Measurements from ENCODE around the gene ZNF587B. TPM values are rescaled to one million over a fixed set of nuclear protein-coding genes. Genes with fewer than 3 reads are reported as not detected.
"Not testable (repeated sequence)": the region's sequence is repeated elsewhere in the genome, so short reads cannot be mapped to it uniquely, and the experiment has no call there.

ZNF587B gene
- total RNA-seq, 1 donor from 2014 or later = 21.6 TPM

- Mint-ChIP-seq H3K4me1 (peaks cover 27% of the 10 kb centered on the region), H3K9me3 (no peaks in the 10 kb centered on the region), H3K36me3 (ENCODE audit: low read depth) (peaks cover 18% of the 10 kb centered on the region), H3K4me3 (peak overlapping the region; percentile 56), H3K27ac (ENCODE audit: unreplicated experiment) (no peak overlapping the region), H3K27me3 (ENCODE audit: low read depth) (no peaks in the 10 kb centered on the region)
- TF ChIP-seq CTCF (conservative IDR thresholded peaks at IDR 0.05) = no peak
- no peak for DNase-seq (ENCODE audit: low read depth, low spot score)
Measured at GRCh38 chr19:57825511-57825910, 4.6 kb upstream of the ZNF587B start.

DNA sequence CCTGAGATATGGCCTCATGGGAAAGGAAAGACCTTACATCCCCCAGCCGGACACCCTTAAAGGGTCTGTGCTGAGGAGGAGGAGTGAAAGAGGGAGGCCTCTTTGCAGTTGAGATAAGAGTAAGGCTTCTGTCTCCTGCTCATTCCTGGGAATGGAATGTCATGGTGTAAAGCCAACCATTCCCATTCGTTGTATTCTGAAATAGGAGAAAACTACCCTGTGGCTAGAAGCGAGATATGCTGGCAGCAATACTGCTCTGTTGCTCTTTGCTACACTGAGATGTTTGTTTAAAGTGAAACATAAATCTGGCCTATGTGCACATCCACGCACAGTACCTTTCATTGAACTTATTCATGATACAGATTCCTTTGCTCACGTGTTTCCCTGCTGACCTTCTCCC, 783 bp upstream of the ZNF587B start:
- Mint-ChIP-seq H3K4me1 (peaks cover 27% of the 10 kb centered on the region), H3K36me3 (ENCODE audit: low read depth) (peaks cover 22% of the 10 kb centered on the region), H3K27me3 (ENCODE audit: low read depth) (no peaks in the 10 kb centered on the region), H3K4me3 (peak overlapping the region; percentile 94), H3K9me3 (no peaks in the 10 kb centered on the region), H3K27ac (ENCODE audit: unreplicated experiment) (peak overlapping the region; percentile 3)
- no peak for DNase-seq (ENCODE audit: low read depth, low spot score)
- TF ChIP-seq CTCF (conservative IDR thresholded peaks at IDR 0.05) = no peak

DNA sequence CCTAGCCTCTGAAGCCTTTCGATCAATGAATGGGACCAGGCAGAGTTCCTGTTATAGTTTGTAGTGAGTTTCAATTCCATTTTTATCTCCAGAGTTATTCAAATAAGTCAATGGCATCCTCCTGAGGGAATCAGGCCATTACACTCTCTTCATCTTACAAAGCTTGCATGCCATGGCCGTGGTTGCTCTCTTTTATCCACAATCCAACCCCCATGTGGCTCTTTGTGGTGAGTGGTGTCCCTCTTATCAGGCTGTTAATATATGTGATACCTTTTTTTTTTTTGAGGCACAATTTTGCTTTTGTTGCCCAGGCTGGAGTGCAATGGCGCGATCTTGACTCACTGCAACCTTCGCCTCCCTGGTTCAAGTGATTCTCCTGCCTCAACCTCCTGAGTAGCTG, 6.9 kb downstream of the ZNF587B start:
- not testable (repeated sequence) for H3K9me3 Mint-ChIP-seq; H3K4me1 Mint-ChIP-seq; H3K36me3 Mint-ChIP-seq (ENCODE audit: low read depth); H3K27ac Mint-ChIP-seq (ENCODE audit: unreplicated experiment); H3K27me3 Mint-ChIP-seq (ENCODE audit: low read depth); DNase-seq (ENCODE audit: low read depth, low spot score); H3K4me3 Mint-ChIP-seq

DNA sequence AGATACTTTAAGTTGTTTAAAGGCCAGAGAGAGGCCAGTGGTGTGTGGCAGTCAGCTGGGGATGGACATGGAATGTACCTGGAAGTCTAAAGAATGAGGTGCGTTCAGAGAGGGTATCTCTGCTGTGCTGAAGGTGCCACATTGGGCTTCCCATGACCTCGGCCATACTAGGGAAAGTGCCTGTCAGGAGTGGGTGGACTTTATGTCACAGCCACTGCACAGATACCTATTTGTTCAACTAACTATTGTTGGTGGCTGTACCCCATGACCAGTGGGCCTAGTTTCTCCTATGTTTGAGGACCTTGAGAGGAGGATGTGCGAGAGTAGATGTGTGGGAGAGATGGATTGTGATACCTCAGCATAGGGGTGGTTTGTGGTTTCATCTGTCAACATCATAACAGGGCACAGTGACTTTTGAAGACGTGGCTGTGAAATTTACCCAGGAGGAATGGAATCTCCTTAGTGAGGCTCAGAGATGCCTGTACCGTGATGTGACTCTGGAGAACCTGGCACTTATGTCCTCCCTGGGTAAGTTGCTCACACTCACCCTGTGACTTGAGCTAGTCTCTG, 8.6 kb downstream of the ZNF587B start:
- not testable (repeated sequence) for H3K36me3 Mint-ChIP-seq (ENCODE audit: low read depth); H3K4me3 Mint-ChIP-seq; H3K9me3 Mint-ChIP-seq; H3K27ac Mint-ChIP-seq (ENCODE audit: unreplicated experiment); H3K4me1 Mint-ChIP-seq; DNase-seq (ENCODE audit: low read depth, low spot score); H3K27me3 Mint-ChIP-seq (ENCODE audit: low read depth)

DNA sequence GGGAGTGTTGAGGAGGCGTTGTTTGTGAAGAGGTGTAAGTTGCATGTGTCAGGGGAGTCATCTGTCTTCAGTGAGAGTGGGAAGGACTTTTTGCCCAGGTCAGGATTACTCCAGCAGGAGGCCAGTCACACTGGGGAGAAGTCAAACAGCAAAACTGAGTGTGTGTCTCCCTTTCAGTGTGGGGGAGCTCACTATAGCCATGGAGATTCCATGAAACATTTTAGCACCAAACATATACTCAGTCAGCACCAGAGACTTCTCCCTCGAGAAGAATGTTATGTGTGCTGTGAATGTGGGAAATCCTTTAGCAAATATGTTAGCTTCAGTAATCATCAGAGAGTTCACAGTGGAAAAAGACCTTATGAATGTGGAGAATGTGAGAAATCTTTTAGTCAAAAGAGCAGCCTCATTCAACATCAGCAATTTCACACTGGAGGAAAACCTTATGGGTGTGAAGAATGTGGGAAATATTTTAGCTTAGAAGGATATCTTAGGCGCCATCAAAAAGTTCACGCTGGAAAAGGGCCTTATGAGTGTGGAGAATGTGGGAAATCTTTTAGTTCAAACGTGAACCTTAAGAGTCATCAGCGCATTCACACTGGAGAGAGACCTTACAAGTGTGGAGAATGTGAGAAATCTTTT, 11.1 kb downstream of the ZNF587B start:
- Mint-ChIP-seq H3K27me3 (ENCODE audit: low read depth) (no peaks in the 10 kb centered on the region), H3K4me1 (no peaks in the 10 kb centered on the region), H3K36me3 (ENCODE audit: low read depth) (peaks cover 4% of the 10 kb centered on the region), H3K27ac (ENCODE audit: unreplicated experiment) (no peak overlapping the region), H3K4me3 (no peak overlapping the region), H3K9me3 (no peaks in the 10 kb centered on the region)
- no peak for DNase-seq (ENCODE audit: low read depth, low spot score)
- TF ChIP-seq CTCF (conservative IDR thresholded peaks at IDR 0.05) = no peak

- H3K27me3 Mint-ChIP-seq (ENCODE audit: low read depth); H3K9me3 Mint-ChIP-seq: not testable (repeated sequence)
- peaks cover 19% of the 10 kb centered on the region for H3K36me3 Mint-ChIP-seq (ENCODE audit: low read depth)
Measured at GRCh38 chr19:57847164-57847563, 17.1 kb downstream of the ZNF587B start.

GRCh38 chr19:57849162-57849665, 19.1 kb downstream of the ZNF587B start:
- H3K27ac Mint-ChIP-seq (ENCODE audit: unreplicated experiment); H3K27me3 Mint-ChIP-seq (ENCODE audit: low read depth); H3K9me3 Mint-ChIP-seq; DNase-seq (ENCODE audit: low read depth, low spot score): not testable (repeated sequence)
- Mint-ChIP-seq H3K4me1 (peaks cover 27% of the 10 kb centered on the region), H3K36me3 (ENCODE audit: low read depth) (peaks cover 28% of the 10 kb centered on the region), H3K4me3 (peak overlapping the region; percentile 97)

More at GRCh38 chr19:57847164-57847563, 17.1 kb downstream of the ZNF587B start:
- peaks cover 27% of the 10 kb centered on the region for H3K4me1 Mint-ChIP-seq
- H3K4me3 Mint-ChIP-seq; DNase-seq (ENCODE audit: low read depth, low spot score); H3K27ac Mint-ChIP-seq (ENCODE audit: unreplicated experiment): not testable (repeated sequence)

DNA sequence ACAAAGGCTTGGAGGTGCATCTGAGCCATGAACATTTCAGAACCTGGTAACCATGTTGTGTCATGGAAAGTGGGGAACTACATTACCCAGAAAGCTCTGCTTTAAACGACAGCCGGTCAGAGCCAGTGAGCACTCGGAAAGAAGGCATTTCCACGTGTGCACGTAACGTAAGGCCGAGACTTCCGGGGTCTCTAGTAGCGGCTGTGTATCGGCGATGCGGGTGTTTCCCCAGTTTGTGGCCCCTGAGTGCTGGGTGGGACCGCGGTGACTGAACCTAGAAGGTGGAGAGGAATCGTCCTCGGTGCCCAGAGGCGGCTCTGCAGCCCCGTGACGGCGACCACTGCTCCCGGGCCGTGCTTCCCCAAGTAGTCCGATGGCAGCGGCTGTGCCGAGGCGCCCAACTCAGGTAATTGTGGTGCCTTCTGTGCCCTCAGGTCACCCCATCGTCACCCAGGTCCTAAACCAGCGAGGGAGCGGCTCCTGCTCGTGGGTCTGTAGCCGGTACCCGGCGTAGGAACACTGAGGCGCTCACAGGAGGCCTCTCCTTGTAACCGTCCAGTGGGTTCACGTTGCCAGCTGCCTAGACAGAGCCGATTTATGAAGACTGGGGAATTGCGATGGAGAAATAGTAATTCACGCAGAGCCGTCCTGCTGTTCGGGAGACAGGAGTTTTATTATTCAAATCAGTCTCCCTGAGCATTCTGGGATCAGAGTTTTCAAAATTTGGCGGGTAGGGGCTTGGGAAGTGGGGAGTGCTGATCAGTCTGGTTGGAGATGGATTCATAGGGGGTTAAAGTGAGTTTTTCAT, 19.8 kb downstream of the ZNF587B start, which contains the start of gene ZNF587:
TSS of gene ZNF587 (plus strand) at position 194 of the 808 bp plus-strand sequence. CDS start at position 374, 180 bp downstream.
- Mint-ChIP-seq H3K4me1 (peaks cover 27% of the 10 kb centered on the region), H3K36me3 (ENCODE audit: low read depth) (peaks cover 28% of the 10 kb centered on the region), H3K4me3 (peak within 1 kb of the TSS; percentile 97), H3K27ac (ENCODE audit: unreplicated experiment) (peak within 1 kb of the TSS; percentile 99)
- H3K9me3 Mint-ChIP-seq; H3K27me3 Mint-ChIP-seq (ENCODE audit: low read depth): not testable (repeated sequence)
- peak; percentile 37 for DNase-seq (ENCODE audit: low read depth, low spot score)
